Coronary artery (tissue), 2 donors: ENCODE data around the gene XCL2.
"Not testable (repeated sequence)": the region's sequence is repeated elsewhere in the genome, so short reads cannot be mapped to it uniquely, and the experiment has no call there.

ENCODE experiments used
- DNase-seq: peaks from one replicate; pipeline ENCODE4 v3.0.0-alpha.2; 2017; ENCODE audit warnings: low spot score
- H3K27ac ChIP-seq, 2 donors: fragments of 200-600 bp; sonication (generic); one replicate each; pipeline ENCODE4 v1.5.1; 2016 to 2019
- H3K4me3 ChIP-seq: fragments of 200-600 bp; sonication (generic); 2 replicates; pipeline ENCODE4 v1.5.1; 2016; ENCODE audit warnings: mild to moderate bottlenecking, moderate library complexity
- CTCF ChIP-seq: fragments of 200-600 bp; sonication (generic); IDR thresholded peaks from one replicate; pipeline ENCODE4 v1.5.1; 2019; ENCODE audit warnings: antibody characterized with exemption

XCL2 gene

GRCh38 chr1:168543840-168544498 lies at the start of gene XCL2:
Gene XCL2 (minus strand): TSS chr1:168543997. CDS start chr1:168543964, 33 bp downstream.
- DNase-seq, H3K27ac ChIP-seq, H3K4me3 ChIP-seq: not testable (repeated sequence)

GRCh38 chr1:168591641-168592250 lies 47.9 kb upstream of the XCL2 start:
- H3K27ac ChIP-seq: no peak overlapping the region
- no peak for TF ChIP-seq CTCF
- H3K4me3 ChIP-seq: no peak overlapping the region
- DNase-seq: no peak

GRCh38 chr1:168591066-168591465 lies 47.3 kb upstream of the XCL2 start:
- no peak for TF ChIP-seq CTCF
- no peak for DNase-seq
- no peak overlapping the region for H3K27ac ChIP-seq
- H3K4me3 ChIP-seq: no peak overlapping the region

- Histone ChIP-seq H3K4me3 (no peak overlapping the region), H3K27ac (no peak overlapping the region)
- no peak for TF ChIP-seq CTCF
- no peak for DNase-seq
These were observed 45.4 kb upstream of the XCL2 start for GRCh38 chr1:168589167-168589566.

- DNase-seq: no peak
- TF ChIP-seq CTCF: no peak
- Histone ChIP-seq H3K4me3 (no peak overlapping the region), H3K27ac (no peak overlapping the region)
These were observed 42.1 kb upstream of the XCL2 start for GRCh38 chr1:168585937-168586336.

- DNase-seq: no peak
- TF ChIP-seq CTCF: no peak
- Histone ChIP-seq H3K27ac (no peak overlapping the region), H3K4me3 (no peak overlapping the region)
These were observed 41.4 kb upstream of the XCL2 start for GRCh38 chr1:168585191-168585590.

- no peak for DNase-seq
- no peak for TF ChIP-seq CTCF
- Histone ChIP-seq H3K27ac (no peak overlapping the region), H3K4me3 (no peak overlapping the region)
These were observed 39.8 kb upstream of the XCL2 start for GRCh38 chr1:168583571-168583970.
